Measurements from ENCODE around the gene TENT4B. TPM values are rescaled to one million over a fixed set of nuclear protein-coding genes. Genes with fewer than 3 reads are reported as not detected.
"Not testable (repeated sequence)": the region's sequence is repeated elsewhere in the genome, so short reads cannot be mapped to it uniquely, and the experiment has no call there.

Gene TENT4B
- total RNA-seq = 10 to 100 TPM; 16.3 to 31.5 TPM

DNA sequence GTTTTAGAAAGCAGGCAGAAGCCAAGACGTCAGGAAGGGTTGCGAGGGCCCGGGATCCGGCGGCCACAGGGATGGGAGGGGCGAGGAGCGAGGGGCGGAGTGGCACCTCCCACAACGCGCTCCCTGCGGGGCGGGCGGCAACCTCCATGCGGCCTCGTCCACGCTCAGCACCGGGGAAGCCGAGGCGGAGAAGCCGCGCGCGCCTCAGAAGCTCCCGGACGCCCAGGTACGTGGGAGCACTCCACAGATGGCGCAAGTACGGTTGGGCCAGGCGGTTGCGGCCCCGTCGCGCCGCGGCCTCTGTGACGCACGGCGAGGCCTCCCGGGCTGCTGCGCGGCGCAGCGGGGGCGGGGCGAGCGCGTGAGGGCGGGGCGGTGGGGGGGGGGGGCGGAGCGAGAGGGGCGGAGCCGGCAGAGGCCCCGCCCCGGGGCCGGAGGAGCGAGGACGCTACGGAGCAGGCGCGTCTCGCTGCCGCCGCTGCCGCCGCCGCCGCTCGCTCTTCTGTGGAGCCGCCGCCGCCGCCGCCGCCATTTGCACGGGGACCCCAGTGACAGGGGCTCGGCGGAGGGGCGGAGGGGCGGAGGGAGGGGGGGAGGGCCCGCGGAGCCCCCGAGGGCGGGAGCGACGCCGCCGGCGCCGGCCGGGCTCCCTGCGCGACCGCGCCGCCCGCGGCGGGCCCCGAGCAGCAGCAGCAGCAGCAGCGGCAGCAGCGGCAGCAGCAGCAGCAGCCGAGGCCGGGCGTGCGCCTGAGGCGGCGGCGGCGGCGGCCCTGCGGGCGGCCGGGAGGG lies at the start of gene TENT4B:
Gene TENT4B (plus strand): TSS at position 500 of the 789 bp plus-strand sequence. CDS start 316 bp downstream, outside the sequence.
- Mint-ChIP-seq H3K4me3 (peak within 1 kb of the TSS; percentile 88), H3K4me1 (peaks cover 20% of the 10 kb centered on the region), H3K36me3 (ENCODE audit: low read depth) (peaks cover 19% of the 10 kb centered on the region), H3K9me3 (no peaks in the 10 kb centered on the region), H3K27ac (peak within 1 kb of the TSS; percentile 91), H3K27me3 (no peaks in the 10 kb centered on the region)
- ATAC-seq (replicated peaks) = peak; percentile 73

DNA sequence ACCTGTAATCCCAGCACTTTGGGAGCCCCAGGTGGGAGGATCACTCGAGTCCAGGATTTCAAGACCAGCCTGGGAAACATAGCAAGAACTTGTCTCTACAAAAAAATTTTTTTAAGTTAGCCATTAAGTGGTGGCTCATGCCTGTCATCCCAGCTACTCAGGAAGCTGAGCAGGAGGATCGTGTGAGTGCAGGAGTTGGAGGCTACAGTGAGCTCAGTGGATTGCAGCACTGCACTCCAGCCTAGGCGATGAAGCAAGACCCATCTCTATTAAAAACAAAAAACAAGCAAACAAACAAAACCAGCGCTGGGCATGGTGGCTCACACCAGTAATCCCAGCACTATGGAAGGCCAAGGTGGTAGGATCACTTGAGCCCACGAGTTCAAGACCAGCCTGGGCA lies 49.3 kb upstream of the TENT4B start:
- Mint-ChIP-seq H3K27ac (no peak overlapping the region), H3K27me3 (no peaks in the 10 kb centered on the region), H3K36me3 (ENCODE audit: low read depth) (peaks cover 85% of the 10 kb centered on the region), H3K9me3 (no peaks in the 10 kb centered on the region), H3K4me1 (no peaks in the 10 kb centered on the region), H3K4me3 (no peak overlapping the region)
- ATAC-seq (replicated peaks) = no peak

DNA sequence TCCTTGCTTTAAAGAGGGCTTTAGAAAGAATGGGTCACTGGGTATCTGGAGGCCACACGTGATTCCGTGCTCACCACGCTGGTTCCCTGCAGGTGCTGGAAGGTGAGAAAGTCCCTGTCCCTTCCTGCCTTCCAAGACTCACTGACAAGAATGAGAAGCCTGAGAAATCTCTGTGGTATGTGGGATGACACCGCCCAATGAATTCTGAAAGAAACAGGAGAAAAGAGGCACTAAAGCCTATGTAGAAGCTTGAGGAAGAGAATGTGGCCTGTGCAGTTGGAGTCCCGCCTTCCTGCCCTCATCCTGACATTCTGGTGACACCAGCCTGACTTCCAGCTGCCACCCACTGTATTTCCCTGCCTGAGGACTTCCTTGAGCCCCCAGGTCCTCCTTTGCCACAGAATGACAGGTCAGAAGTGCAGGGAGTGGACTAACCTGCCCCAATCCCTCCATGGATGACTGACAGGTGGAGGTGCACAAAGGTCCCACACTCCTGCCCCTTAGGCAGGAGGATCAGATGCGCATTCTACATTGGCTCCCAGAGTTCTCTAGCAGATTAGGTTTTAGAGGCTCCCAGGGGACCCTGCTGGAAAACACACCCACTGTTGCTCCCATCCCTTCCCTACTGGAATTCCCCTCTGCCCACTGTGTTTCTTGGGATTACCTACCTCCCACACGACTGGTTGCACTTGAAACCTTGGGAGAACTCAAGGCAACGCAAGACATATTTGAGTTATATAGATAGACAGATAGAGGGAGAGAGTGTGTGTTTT lies 38.6 kb upstream of the TENT4B start:
- Mint-ChIP-seq H3K4me3 (no peak overlapping the region), H3K4me1 (no peaks in the 10 kb centered on the region), H3K9me3 (no peaks in the 10 kb centered on the region), H3K36me3 (ENCODE audit: low read depth) (no peaks in the 10 kb centered on the region), H3K27me3 (no peaks in the 10 kb centered on the region), H3K27ac (no peak overlapping the region)
- no peak for ATAC-seq (replicated peaks)

DNA sequence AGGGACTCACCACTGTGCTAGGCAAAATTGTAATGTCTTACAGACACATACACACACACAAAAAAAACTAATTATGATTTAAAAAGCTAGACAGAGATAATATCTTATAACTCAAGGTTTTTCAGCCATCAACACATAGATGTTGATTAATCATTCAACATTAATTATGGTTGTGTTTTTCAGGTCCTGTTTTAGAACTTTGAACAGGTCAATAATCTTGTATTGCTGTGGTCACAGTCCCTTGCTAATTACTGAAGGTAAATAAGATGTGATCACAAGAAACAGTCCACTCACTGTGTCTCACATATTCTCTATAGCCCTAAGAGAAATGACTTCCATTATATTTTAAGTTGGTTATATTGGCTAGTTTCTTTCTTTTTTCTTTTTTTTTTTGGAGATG lies 32.4 kb upstream of the TENT4B start:
- Mint-ChIP-seq H3K27me3 (no peaks in the 10 kb centered on the region), H3K9me3 (no peaks in the 10 kb centered on the region), H3K4me1 (peaks cover 12% of the 10 kb centered on the region), H3K4me3 (no peak overlapping the region), H3K36me3 (ENCODE audit: low read depth) (no peaks in the 10 kb centered on the region), H3K27ac (no peak overlapping the region)
- no peak for ATAC-seq (replicated peaks)

DNA sequence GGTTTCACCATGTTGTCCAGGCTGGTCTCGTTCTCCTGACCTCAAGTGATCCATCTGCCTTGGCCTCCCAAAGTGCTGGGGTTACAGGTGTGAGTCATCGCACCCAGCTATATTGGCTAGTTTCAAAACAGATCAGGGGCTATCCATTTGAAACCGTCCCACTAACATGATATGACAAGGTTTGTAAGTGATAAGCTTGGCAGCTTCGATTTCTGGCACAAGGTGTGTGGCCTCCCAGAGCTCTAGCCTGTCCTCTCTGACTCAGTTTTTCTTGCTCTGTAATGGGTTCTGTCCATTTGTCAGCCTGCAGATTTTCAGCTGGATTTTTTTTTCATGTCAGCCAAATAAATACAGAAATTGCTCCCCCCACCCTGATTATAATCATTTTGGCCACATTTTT lies 31.8 kb upstream of the TENT4B start:
- H3K36me3 Mint-ChIP-seq (ENCODE audit: low read depth) = no peaks in the 10 kb centered on the region
- ATAC-seq (replicated peaks) = peak; percentile 84
- H3K4me1 Mint-ChIP-seq = peaks cover 12% of the 10 kb centered on the region
- no peaks in the 10 kb centered on the region for H3K9me3 Mint-ChIP-seq
- H3K27me3 Mint-ChIP-seq = no peaks in the 10 kb centered on the region
- peak overlapping the region; percentile 23 for H3K4me3 Mint-ChIP-seq
- H3K27ac Mint-ChIP-seq = peak overlapping the region; percentile 44

DNA sequence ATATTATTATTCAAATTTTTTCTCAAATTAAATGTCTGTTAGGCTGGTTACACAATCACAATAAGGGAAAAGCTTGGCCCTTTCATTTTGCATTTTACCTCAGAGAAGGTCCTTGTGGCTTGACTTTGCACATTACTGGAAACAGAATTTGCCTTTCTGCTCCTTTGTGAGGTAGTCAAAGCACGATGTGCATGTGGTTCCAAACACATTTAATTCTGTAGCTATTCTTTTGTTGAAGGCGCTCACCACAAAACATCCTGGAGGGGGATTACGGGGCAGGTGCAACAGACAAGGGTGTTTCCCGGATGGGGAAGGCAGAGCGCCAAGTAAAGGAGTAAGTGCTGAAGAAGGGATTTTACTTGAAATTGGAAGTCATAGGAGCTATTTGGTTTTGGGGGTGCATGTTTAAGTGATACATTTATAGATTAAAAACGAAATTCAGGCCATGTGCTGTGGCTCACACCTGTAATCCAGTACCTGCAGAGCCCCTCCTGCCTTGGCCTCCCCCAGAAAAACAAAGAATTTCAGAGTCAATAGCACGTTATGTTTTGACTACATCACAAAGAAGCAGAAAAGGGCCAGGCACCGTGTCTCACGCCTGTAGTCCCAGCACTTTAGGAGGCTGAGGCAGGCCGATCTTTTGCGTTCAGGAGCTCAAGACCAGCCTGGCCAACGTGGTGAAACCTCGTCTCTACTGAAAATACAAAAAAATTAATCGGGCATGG lies 31.2 kb upstream of the TENT4B start:
- Mint-ChIP-seq H3K36me3 (ENCODE audit: low read depth) (no peaks in the 10 kb centered on the region), H3K27ac (peak overlapping the region; percentile 44), H3K4me3 (peak overlapping the region; percentile 23), H3K4me1 (peaks cover 12% of the 10 kb centered on the region), H3K9me3 (no peaks in the 10 kb centered on the region), H3K27me3 (no peaks in the 10 kb centered on the region)
- ATAC-seq (replicated peaks) = peak; percentile 84

DNA sequence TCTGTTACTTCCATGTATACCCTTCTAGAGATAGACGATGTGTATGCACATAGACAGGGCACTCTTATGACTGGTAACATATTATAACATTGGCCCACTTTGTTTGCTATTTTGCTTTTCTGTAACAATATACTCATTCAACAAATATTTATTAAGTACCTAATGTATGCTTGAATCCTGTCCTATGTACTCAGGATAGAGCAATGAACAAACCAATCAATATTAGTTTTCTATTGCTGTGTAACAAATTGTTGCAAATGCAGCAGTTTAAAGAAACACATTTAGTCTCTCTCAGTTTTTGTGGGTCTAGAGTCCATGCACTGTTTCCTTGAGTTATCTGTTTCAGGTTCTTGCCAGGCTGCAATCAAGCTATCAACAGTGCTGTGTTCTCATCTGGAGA lies 29.7 kb upstream of the TENT4B start:
- Mint-ChIP-seq H3K4me1 (peaks cover 12% of the 10 kb centered on the region), H3K27ac (no peak overlapping the region), H3K36me3 (ENCODE audit: low read depth) (no peaks in the 10 kb centered on the region), H3K27me3 (no peaks in the 10 kb centered on the region), H3K4me3 (no peak overlapping the region), H3K9me3 (no peaks in the 10 kb centered on the region)
- ATAC-seq (replicated peaks) = no peak

DNA sequence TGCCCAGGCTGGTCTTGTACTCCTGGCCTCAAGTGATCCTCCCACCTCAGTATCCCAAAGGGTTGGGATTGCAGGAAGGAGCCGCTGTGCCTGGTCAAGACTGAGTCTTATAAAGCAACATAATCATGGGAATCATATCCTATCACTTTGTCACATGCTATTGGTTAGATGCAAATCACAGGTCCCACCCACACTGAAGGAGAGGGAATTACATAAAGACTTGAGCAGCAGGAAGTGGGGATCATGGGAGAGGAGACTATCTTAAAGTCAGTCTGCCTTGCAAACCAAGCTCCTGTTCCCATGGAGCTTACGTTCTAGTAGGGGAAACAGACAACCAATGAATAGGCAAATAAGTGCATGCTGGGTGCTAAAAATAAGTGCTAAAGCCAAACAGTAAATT lies 28.3 kb upstream of the TENT4B start:
- Mint-ChIP-seq H3K27ac (no peak overlapping the region), H3K36me3 (ENCODE audit: low read depth) (no peaks in the 10 kb centered on the region), H3K27me3 (no peaks in the 10 kb centered on the region), H3K9me3 (no peaks in the 10 kb centered on the region), H3K4me1 (peaks cover 12% of the 10 kb centered on the region), H3K4me3 (no peak overlapping the region)
- ATAC-seq (replicated peaks) = no peak

DNA sequence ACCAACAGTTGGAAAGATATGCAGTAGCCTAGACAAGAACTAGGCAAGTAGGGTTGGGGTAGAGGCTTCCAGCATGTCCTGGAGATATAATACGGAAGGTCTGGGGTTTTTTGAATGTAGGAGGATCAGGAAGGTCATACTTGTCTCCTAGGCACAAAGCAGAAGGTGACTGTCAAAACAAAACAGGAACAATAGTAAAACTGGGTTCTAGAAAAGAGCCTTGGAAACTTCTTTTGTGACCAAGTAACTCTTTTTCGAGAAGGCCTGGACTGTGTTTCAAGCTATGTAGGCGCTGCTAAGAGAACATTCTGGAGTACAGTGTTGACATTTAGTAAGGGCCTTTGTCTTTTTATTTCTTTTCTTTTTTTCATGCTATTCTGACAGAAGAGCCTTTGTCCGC lies 26.9 kb upstream of the TENT4B start:
- Mint-ChIP-seq H3K9me3 (no peaks in the 10 kb centered on the region), H3K27ac (no peak overlapping the region), H3K27me3 (no peaks in the 10 kb centered on the region), H3K4me1 (peaks cover 12% of the 10 kb centered on the region), H3K36me3 (ENCODE audit: low read depth) (no peaks in the 10 kb centered on the region), H3K4me3 (no peak overlapping the region)
- no peak for ATAC-seq (replicated peaks)

DNA sequence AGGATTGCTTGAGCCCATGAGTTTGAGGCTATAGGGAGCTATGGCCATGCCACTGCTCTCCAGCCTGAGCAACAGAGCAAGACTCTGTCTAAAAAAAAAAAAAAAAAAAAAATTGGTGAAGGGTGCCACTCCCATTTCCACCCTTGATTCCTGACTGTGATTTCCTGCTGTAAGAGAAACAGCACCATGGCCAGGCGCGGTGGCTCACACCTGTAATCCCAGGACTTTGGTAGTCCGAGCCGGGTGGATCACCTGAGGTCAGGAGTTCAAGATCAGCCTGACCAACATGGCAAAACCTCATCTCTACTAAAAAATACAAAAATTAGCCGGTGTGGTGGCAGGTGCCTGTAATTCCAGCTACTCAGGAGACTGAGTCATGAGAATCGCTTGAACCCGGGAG lies 20.5 kb upstream of the TENT4B start:
- H3K4me3 Mint-ChIP-seq; H3K4me1 Mint-ChIP-seq; ATAC-seq (replicated peaks); H3K27me3 Mint-ChIP-seq; H3K9me3 Mint-ChIP-seq; H3K27ac Mint-ChIP-seq; H3K36me3 Mint-ChIP-seq (ENCODE audit: low read depth): not testable (repeated sequence)

DNA sequence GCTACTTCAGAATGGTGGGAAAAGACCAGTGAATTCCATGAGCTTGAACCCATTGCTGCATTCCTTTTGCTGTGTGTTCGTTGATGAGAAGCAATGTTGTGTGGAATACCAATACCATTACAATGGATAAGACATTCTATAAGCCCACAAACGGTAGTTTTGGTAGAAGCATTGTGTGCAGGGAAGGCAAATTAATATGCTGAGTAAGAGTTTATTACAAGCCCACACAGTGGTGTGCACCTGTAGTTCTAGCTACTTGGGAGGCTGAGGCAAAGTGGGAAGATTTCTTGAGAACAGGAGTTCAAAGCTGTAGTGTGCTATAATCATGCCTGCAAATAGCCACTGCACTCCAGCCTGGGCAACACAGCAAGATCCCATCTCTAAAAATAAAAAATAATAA lies 19.9 kb upstream of the TENT4B start:
- H3K9me3 Mint-ChIP-seq = no peaks in the 10 kb centered on the region
- no peak overlapping the region for H3K4me3 Mint-ChIP-seq
- no peaks in the 10 kb centered on the region for H3K36me3 Mint-ChIP-seq (ENCODE audit: low read depth)
- peaks cover 3% of the 10 kb centered on the region for H3K27me3 Mint-ChIP-seq
- no peak overlapping the region for H3K27ac Mint-ChIP-seq
- ATAC-seq (replicated peaks) = no peak
- H3K4me1 Mint-ChIP-seq = no peaks in the 10 kb centered on the region

DNA sequence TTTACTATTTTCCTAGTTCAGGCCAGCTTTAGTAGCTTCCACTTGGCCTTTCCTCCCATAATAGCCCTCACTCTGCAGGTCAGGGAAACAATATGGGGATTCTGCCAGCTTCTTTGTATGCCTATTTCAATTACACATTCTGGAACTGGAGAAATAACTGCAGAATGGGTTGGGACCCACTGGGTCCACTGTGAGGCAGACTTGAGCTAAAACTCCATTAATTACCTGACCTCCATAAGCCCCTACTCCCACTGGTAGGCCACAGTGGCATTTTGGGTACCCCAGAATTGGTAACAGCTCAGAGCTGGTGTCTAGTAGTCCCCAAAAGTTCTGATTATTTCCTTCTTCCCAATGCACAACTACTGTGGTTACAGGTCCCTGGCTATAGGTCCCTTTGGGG lies 16.7 kb upstream of the TENT4B start:
- ATAC-seq (replicated peaks) = no peak
- H3K9me3 Mint-ChIP-seq = no peaks in the 10 kb centered on the region
- no peak overlapping the region for H3K27ac Mint-ChIP-seq
- no peaks in the 10 kb centered on the region for H3K4me1 Mint-ChIP-seq
- no peak overlapping the region for H3K4me3 Mint-ChIP-seq
- H3K27me3 Mint-ChIP-seq = peaks cover 3% of the 10 kb centered on the region
- H3K36me3 Mint-ChIP-seq (ENCODE audit: low read depth) = no peaks in the 10 kb centered on the region

DNA sequence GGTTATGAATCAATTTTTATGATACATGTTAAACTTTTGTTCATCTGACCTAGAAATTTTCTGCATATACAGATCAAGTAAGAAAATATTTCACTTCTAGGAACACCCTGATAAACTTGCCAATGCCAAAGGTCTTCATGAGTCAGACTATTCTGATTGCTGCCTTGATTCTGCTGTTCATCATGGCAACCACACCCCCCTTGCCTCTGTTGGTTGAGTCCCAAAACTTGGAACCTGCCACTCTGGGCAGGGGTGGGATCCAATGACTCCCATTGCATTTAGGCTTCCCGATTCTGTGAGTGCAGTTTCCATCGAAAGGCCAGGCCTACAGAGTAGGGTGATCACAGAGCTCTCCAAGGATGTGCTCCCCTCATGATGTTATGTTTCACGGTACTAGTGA lies 15.8 kb upstream of the TENT4B start:
- H3K9me3 Mint-ChIP-seq = no peaks in the 10 kb centered on the region
- no peaks in the 10 kb centered on the region for H3K27me3 Mint-ChIP-seq
- ATAC-seq (replicated peaks) = no peak
- no peak overlapping the region for H3K27ac Mint-ChIP-seq
- no peak overlapping the region for H3K4me3 Mint-ChIP-seq
- no peaks in the 10 kb centered on the region for H3K36me3 Mint-ChIP-seq (ENCODE audit: low read depth)
- H3K4me1 Mint-ChIP-seq = no peaks in the 10 kb centered on the region

DNA sequence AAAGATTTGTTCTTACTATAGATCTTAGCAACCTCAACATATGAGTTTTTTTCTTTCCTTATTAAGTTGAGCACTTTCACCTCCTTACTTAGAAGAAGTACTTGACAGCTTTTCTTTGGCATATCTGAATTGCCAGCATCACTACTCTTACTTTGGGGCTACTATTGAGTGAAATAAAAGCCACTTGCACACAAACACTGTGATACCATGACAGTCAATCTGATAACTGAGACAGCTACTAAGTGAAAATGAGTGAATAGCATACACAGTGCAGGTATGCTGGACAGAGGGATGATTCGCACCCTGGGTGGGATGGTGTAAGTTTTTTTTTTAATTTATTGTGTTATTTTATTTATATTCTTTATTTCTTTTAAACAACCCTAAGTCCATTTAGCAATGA lies 13.5 kb upstream of the TENT4B start:
- no peak overlapping the region for H3K27ac Mint-ChIP-seq
- no peaks in the 10 kb centered on the region for H3K36me3 Mint-ChIP-seq (ENCODE audit: low read depth)
- H3K4me1 Mint-ChIP-seq = no peaks in the 10 kb centered on the region
- no peaks in the 10 kb centered on the region for H3K27me3 Mint-ChIP-seq
- no peak overlapping the region for H3K4me3 Mint-ChIP-seq
- peak; percentile 21 for ATAC-seq (replicated peaks)
- H3K9me3 Mint-ChIP-seq = no peaks in the 10 kb centered on the region

DNA sequence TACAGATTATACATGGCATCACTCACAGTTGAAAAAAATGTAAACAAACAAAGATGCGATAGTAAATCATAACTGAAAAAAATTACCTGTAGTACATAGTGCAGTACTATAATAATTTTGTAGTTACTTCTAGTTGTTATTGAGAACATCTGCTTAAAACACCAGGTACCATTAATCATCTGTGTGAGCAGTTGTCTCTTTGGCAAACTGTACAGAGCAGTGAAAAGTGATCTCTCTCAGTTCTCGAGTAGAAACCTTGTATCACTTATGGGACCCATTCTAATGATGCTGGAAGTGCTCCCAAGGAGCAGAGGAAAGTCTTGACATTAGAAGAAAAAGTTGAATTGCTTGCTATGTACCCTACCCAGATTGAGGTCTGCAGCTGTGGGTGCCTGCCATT lies 8.9 kb upstream of the TENT4B start:
- Mint-ChIP-seq H3K27me3 (no peaks in the 10 kb centered on the region), H3K4me3 (no peak overlapping the region), H3K4me1 (no peaks in the 10 kb centered on the region), H3K9me3 (no peaks in the 10 kb centered on the region), H3K27ac (no peak overlapping the region), H3K36me3 (ENCODE audit: low read depth) (no peaks in the 10 kb centered on the region)
- no peak for ATAC-seq (replicated peaks)

Data from activated T-helper 17 cell treated with anti-CD3 and anti-CD28 coated beads, Interleukin-2, amount 50 U/mL, for 72 hours (primary cell).